Hematopoietic multipotent progenitor cell treated with erythropoietin and hydrocortisone succinate and interleukin-3 and kit ligand, for 4 days (in vitro differentiated cells): ENCODE measurements around the gene SEM1.
"Not testable (repeated sequence)": the region's sequence is repeated elsewhere in the genome, so short reads cannot be mapped to it uniquely, and the experiment has no call there.

Source experiments
- DNase-seq: peaks from one replicate; pipeline ENCODE4 v3.0.0-alpha.2; 2015

Gene SEM1

DNA sequence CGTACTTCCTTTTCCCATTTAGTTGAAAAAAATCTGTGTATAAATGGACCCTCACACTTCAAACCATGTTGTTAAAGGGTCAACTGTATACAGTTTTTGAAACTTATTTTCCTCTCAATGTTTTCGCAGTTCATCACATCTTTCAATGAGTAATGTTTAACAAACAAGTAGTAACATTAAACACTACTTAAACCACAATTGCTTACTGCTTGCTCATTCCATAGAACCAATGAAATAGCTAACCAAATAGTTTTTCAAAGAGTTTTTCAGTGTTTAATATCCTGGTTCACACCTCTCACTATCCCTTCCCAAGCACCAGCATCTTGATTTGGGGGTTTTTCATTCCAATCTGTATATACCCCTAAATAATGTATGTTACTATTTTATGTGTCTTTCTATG is 9.1 kb downstream of the SEM1 start:
- DNase-seq = no peak

DNA sequence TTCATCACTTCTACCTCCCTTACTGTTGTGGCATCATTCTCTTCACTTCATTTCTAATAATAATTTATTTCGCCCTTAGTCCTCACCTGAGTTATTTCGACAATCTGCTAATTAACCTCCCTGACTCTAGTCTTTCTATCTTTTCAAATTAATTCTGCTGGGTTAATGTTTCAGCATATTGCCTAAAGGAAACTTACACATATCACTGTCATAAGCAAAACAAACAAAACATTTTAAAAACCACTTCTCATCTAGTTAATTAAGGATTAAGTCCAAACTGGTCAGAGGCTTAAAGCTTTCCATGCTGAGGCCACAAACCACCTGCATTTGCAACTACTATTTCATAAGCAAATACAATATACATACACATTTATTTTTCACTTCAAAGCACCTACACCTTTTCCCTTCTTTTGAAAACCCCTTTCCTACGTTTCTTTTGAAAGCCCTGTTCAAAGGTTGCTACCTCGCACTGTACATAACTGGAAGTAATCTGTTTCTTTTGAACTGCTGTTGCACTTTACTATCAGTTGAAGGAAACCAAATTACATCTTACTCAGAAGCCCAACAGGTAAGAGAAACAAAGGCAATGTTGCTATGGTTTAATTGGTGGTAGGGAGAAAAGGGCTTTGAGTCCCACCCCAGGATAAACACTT is 10.3 kb downstream of the SEM1 start:
- no peak for DNase-seq

DNA sequence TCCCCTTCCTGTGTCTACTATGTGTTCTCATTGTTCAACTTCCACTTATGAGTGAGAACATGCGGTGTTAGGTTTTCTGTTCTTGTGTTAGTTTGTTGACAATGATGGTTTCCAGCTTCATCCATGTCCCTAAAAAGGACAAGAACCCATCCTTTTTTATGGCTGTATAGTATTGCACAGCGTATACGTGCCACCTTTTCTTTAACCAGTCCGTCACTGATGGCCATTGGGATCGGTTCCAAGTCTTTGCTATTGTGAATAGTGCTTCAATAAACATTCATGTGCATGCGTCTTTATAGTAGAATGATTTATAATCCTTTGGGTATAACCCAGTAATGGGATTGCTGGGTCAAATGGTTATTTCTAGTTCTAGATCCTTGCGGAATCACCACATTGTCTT is 11.2 kb downstream of the SEM1 start:
- DNase-seq = not testable (repeated sequence)

DNA sequence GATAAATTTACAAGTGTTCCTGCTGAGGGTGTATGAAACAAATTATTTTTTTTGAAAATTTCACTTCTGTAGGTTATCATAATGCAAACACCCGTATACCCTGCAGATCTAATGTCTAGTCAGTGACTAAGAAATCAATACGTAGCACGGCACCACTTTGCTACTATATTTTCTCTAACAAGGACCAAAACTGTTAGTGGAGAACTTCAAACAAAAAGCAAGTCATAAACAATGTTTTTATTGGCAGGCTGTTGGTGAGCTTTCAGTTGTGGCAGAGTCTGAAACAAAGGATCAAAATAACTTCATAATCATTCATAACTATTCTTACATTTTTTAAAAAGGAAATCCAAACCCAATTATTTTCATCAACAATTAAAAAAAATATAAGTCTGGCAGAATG is 11.8 kb downstream of the SEM1 start:
- DNase-seq = no peak

DNA sequence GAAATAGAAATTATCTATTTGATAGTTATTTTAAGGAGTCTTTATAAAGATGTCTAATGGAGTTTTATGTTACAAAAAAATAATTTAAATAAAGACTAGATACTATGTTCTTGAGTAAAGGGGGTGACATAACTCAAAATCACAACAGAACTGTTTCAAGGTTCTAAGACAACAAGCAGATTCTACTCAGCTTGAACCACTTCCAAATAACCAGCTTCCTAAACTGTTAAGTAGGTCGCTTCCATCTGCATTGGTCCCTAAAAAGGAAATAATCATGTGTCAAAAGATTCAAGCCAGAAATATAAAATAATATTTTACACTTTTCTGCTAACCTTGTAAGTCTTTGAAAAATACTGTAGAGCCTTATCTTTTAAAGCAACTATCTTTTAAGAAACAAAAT is 14.1 kb downstream of the SEM1 start:
- no peak for DNase-seq

DNA sequence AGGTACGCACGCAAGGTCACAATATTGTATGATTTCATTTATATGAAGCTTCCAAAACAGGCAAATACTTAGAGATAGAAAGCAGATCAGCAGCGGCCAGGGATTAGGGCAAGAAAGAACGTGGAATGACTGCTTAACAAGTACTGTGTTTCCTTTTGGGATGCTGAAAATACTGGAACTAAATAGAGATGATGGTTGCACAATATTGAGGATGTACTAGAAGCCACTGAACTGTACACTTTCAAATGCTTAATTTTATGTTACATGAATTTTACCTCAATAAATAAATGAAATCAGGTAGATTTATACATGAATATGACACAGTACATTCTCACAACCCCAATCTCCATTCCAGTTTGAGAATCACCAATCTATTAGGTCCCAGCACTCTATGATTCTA is 15.6 kb downstream of the SEM1 start:
- DNase-seq = no peak

DNA sequence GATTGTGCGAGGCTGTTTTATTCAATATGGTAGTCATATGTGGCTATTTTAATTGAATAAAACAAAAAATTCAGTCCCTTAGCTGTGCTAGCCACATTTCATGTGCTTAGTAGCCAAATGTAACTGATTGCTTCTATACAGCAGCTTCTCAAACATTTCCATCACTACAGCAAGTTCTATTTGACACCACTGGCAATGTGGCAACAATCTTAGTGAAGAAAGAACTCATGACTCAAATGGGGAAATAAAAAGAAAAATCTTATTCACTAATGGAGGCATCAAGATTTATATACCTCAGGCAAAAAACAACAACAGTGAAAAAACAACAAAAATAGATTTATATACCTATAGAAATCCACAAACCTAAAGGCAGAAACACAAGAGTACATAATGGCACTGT is 17.9 kb downstream of the SEM1 start:
- no peak for DNase-seq

DNA sequence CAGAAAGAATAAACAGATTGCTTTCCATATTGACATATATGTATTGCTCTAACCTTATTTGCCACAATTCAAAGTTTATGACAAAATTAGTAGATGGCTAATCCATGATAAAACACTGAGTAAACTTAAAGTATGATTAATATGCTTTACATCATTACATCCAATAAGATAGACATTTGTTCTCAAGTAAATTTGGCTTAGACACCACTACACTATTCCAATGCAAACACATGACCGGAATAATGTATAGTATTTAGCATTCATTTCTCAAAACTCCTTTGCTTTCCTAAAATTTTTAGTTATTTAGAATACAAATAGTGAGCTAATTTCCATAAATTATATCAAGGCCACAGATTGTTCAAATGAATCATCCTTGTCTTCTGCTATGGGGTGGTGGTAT is 20.2 kb downstream of the SEM1 start:
- no peak for DNase-seq

DNA sequence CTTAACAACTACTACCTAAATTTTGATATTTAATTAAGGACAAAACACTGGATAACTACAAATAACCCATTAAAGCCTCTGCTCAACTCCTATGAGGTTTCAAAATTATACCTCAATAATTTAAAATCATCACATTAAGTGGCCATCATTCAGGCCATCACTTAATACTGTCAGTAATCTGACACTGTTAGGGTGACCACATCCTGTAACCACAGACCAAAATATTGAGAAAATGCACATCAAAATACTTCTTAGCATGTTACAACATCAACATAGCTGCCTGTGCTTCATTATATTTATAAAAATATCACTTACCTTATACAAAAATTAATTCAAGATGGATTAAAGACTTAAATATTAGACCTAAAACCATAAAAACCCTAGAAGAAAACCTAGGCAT is 23.3 kb downstream of the SEM1 start:
- DNase-seq = peak; percentile 57

DNA sequence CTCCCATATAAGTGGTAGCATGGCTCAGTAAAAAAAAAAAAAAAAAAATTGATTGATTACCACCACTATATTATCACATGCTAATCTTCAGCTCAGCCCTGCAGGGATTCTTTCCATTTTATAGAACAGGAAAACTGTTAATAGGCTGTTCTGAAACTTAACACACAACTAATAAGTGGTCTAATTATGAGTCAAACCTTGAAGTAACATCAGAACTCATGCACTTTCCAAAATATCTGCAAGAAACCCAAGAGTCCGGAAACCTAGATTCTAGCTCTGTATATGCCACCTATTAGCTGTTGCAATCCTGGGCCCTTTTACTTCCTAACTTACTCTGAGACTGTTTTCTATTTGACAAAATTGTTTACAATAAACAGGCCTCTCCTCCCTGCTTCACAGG is 23.9 kb downstream of the SEM1 start:
- no peak for DNase-seq

DNA sequence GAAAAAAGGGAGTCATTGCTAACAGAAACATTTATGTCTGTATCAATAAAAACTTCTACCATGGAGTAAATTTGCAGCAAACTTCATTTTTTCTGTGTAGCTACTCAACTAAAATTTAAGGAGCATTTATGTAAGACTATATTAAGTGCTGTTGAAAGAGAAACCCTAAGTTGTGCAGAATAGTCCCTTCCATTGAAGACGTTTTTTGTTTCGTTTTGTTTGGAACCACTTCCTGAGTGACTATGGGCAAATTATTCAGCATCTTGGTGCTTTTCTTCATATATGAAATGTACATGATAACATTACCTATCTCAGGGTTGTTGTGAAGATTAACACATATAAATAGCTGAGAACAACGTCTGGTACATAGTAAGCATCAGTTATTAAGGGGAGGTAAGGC is 24.3 kb downstream of the SEM1 start:
- peak; percentile 7 for DNase-seq

DNA sequence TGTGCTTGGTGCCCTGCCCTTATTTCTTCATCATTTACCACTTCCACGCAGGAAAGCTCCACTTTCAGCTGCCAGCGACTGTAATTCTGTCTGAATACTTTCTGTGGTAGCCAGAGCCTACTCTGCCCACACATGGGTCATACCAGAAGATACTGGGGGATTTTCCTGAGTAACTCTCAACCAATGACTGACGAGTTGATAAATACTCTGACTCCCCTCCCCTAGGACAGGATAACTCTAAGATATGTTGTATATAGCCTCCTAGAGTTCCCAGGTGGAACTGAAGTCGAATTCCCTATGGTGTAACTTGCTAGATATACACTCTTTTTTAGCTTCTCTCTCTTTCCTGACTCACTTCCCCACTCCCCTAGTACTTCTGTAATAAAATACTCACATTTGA is 29.8 kb downstream of the SEM1 start:
- DNase-seq = no peak

DNA sequence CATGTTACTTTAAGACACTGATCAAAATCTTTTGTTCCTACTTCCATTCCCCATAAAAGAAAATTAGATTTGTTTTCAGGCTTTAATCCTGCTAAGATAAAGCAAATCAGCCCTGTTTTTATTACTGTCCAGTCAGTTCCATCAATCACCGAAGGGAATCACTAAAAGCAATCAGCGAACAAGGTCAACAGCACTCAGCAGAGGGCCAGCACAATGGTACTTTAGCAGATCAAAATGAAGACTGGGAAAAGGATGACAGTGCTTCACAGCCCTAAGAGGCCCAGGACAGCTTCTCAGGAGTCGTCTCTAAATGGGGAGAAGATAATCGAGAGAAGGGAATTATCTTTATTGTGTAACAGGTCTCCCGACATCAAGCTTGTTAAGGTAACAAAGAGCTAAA is 32.7 kb downstream of the SEM1 start:
- no peak for DNase-seq

DNA sequence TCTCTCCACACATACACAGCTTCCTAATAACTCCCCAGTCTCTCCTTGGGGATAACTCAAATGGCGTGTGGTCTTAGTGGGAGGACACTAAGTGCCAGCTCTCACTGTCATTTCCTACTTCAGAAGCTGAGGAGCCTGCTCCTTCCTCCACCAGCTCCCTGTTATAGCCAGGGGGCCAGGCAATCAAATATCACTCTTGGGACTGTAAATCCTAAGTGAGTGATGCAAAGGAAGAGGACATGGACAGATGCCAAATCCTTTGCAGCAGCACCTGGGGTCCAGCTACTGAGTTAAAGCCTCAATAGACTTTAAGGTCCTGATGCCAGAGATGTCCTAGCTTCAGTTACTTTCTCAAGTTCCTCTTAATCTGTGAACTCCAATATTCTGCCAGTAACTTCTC is 34.1 kb downstream of the SEM1 start:
- DNase-seq = no peak

DNA sequence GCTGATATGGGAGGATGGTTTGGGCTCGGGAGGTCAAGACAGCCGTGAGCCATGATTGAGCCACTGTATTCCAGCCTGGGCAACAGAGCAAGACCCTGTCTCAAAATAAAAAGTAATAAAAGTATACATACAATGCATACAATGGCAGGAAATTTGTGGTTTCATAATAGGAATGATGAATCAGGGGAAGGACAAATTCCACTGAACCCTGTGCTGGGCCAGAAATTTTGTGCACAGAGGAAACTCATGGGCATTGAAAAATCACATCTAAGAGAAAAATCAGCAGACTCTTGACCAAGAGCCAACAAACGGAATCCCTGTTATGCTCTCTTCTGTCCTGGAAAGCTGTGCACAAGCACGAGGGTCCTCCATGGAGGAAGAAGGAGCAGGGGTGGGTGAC is 35.1 kb downstream of the SEM1 start:
- no peak for DNase-seq

DNA sequence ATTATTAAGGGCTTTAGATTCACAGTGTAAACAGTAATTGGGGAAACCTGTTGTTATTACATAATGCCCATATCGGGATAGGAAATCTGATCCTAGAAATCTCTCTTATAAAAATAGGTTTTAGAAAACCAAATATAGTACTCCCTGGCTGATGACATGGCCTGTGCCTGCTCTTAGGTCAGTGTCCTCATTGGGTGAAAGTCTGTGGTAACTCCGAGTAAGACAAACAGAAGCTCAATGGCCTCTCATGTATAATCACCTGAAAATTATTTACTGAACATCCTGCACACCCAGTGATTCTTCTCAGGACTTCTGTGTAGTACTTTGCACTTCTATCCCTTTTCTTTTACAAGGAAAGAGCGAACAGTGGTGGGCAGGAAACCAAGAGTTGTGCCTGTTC is 37.8 kb downstream of the SEM1 start:
- DNase-seq = no peak

DNA sequence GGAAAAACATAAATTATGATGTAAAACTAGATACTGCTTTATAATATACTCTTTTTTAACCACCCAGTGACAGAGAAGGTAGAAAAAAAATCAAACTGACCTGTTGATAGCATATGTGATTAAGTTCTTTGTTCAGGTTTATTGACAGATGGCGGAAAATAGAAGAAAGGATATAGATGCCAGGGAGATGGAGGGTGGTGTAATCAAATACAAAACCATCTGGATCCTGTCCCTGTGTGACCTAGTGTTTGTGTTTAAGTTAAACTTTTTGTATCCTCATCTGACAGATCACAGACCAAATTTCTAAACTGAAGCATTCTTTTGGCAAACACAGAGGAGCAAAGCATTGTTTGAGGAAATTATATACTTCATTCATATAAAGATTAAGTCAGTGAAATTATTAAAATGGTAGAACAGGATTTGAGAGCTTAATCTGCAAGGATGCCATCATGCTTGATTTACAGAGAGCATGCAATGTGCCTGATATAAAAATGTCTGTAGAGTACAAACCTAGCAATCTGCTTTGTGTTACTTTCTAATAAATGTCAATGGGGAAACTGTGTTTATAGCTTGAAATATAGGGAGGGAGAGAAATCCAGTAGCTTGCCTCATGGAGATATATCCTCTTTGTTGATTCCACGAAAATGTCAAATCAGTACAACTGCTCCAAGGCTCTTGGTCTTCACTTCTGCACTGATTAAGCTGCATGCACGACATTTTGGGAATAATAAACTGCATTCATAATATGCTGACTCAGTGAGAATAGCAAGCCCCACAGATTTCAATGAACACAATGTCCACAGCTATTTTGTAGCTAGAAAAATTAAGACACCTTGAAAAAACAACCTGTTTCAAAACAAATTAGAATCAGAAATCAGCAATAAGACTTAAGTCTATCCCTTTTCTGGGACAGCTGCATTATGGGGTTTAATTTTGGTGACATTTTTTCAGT is 39.0 kb downstream of the SEM1 start:
- DNase-seq = no peak

DNA sequence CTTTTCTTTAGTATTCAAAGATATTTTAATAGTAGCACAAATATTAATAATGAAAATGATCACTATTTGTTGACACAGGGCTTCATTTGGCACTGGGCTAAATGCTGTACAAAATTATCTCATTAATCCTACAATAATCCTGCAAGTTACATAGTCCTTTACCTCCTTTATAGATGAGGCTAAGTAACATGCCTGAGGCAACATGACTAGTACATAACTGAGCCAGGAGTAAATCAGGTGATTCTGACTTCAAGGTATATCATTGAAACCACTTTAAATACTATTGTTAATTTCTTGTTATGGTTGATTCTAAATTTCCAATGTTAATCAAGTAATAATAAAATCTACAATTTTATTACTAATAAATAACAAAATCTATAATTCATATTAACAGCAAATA is 39.8 kb downstream of the SEM1 start:
- DNase-seq = no peak

DNA sequence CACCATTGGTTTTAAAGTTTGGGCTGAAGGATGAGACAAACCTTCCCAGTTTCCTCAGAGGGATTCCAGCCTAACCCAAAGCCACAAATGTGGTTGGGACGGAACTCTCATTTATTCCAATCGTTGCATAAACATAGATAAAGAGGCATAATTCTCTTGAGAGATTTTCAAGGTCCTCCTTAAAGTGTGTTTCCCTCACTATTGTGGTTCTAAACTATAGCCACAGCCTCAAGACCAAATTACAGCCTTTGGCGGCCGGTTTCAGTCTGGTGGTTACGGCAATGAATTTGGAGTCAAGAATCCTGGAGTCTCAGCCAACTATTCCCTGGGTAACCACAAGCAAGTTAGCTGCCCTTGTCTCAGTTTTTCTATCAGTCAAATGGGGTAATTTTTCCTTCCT is 42.6 kb downstream of the SEM1 start:
- no peak for DNase-seq

DNA sequence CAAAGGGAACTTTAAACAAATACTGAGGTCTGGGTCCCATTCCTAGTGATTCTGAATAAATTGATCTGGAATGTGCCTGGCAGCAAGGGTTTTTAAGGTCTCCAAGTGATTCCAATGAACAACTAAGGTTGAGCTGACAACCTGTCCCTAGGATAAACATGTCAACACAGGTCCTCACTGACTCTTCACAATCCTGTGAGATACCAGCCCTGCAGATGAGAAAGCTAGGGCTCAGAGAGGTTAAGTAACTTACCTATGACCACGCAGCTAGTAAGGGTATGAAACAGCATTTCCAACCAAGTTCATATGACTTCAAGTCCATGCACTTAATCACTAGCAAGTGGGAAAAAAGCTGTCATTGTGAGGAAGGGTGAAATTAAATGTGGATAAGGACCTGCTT is 44.0 kb downstream of the SEM1 start:
- DNase-seq = no peak

DNA sequence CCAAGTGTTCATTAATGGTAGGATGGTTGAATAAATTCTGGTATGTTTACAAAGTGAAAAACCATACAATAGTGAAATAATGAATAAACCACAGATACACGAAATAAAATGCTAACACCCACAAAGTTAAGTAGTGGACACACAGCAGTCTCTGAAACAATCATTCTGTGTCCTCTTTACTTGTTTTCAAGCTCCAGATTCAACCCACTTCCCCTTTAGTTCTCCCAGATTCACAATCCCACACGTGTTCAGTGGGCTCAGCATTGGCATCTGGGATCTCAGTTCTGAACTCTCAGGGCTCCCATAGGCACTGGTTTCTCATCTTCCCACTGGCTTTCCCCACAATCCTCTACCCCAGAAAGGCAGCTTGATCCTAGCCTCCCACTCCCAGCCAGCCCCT is 44.9 kb downstream of the SEM1 start:
- no peak for DNase-seq

DNA sequence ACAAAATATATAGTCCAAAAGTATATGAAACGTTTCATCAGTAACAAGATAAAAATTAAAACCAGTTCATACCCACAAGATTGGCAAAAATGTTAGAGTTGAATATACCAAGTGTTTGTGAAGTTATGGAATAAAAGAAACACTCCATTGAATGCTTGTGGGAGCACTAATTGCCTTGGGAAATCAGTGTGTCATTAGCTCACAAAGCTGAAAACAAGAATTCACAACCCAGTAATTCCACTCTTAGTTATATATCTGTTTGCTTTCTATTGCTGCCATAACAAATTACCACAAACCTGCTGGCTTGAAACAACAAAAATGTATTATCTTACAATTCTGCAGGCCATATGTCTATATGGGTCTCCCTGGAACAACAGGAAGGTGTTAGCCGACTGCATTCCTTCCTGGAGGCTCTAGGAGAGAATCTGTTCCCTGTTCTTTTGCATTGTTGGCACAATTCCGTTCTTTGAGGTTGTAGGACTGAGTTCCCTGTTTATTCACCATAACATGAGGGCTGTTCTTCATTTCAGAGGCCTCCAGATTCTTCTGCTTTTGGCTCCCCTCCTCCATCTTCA is 45.7 kb downstream of the SEM1 start:
- no peak for DNase-seq

DNA sequence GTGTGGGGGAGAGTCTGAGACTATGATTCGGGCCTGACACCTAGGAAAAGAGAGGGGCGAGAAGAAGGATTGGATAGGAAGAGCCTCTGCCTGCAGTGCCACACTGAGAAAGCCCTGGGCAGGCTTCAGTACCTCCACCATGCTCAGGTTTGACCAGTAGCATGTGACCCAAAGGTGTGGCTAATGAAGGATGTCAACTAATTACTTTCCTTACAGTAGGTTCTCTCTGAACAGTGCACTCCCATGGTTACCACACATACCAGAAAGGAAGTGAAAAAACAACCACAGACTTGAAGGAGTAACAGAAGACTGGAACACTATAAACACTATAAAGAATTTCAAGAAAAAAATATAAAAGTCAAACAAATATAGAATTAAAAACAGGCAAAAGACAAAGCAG is 46.2 kb downstream of the SEM1 start:
- DNase-seq = peak; percentile 21

DNA sequence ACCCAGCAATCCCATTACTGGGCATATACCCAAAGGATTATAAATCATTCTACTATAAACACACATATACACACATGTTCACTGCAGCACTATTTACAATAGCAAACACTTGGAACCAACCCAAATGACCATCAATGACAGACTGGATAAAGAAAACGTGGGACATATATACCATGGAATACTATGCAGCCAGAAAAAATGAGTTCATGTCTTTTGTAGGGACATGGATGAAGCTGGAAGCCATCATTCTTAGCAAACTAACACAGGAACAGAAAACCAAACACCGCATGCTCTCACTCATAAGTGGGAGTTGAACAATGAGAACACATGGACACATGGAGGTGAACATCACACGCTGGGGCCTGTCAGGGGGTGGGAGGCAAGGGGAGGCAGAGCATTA is 47.5 kb downstream of the SEM1 start:
- DNase-seq = not testable (repeated sequence)
